ENCODE measurements around the gene RPN1.
"Not testable (repeated sequence)": the region's sequence is repeated elsewhere in the genome, so short reads cannot be mapped to it uniquely, and the experiment has no call there.

The RPN1 gene

DNA sequence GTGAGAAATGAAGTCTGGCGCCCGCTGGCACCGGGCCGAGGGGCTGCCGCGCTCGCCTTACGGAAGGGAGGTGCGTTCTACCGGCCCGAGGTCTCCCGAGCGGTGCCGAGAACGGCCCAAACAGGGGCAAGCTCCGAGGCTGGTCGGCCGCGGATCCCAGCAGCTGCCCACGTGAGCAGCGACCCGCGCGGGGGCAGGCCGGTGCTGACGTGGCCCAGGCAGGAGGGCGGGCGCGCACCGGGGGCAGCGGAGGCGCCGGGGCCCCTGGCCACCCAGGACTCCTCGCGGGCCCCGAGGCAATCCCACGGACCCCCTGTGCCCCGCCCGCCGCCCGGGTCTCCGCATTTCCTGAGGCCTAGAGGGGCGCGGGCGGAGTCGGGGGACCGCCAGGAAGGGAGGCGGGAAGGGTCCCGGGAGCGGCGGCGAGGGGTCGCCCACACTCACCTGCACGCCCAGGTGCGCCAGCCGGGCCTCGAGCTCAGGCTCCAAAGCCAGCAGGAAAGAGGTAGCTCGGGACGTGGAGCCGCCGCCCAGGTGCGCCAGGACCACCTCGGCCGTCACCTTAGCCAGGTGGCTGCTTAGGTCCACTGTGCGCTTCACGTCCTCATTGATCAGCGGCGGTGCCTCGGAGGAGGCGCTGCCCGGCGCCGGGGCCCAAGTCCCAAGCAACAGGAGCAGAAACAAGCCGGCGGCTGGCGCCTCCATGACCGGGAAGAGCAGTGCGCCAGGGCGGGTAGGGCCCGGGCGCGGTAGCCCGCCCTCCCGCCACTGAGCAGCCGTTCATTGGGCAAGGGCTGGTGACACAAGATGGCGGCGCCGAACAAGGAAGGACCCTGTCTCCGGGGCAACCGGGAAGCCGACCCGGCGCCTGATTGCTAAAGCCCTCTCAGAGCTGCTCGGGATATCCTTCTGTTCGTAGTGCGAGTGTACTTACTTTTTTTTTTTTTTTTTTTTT lies at the start of gene RPN1:
Gene RPN1, minus strand, starts transcription at position 723 of the 955 bp plus-strand sequence. Its CDS starts 18 bp downstream, at position 705.
- peak; percentile 91 for DNase-seq

DNA sequence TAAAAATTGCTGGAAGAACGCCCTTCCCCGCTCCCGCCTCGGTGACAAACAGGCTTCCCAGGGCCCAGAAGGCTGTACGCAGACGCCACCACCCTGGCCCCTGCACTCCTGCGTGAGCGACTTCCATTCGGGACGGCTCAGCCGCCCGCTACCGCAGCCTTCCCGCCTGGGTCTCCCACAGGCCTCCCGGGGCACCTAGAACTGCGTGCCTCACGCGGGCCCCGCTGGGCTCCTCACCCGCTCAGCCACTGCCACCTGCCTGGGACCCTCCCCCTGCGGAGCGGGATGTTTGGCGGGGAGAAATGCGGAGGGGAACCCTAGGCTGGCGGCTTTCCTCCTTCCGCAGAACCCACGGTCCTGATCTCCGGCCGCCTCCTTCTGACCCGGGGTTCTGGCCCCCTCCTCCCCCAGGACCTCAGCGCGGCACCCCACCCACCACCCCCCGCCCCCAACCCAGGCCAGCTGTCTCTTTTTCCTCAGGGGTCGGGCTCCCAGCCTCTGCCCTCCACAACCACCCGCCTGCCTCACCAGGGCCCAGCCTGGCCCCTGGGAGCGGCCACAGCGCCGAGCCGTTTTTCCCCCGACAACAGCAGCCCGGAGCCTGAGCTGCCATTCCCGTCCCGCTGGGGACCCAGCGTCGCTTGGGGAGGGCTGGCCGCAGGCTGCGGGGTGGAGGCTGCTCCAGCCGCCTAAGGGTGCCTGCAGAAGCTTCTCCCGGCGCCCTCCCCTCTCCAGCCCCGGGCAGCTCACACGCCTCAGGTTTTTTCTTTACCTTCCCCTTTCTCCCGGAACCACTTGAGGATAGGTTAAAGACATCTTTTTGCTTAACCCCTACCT lies 47.8 kb upstream of the RPN1 start:
- peak; percentile 34 for DNase-seq

DNA sequence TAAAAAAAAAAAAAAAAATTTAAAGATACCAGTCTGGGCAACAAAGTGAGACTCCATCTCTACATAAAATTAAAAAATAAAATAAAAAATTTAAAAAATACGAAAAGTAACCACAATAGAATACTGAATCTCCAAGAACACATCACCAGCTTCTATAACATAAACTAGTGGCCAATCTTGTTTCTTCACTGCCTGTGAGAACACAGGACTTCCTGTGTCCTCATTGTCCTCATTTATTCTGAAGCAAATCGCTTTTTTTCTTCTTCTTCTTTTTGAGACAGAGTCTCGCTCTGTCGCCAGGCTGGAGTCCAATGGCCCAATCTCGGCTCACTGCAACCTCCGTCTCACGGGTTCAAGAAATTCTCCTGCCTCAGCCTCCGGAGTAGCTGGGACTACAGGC lies 46.7 kb upstream of the RPN1 start:
- DNase-seq: no peak

DNA sequence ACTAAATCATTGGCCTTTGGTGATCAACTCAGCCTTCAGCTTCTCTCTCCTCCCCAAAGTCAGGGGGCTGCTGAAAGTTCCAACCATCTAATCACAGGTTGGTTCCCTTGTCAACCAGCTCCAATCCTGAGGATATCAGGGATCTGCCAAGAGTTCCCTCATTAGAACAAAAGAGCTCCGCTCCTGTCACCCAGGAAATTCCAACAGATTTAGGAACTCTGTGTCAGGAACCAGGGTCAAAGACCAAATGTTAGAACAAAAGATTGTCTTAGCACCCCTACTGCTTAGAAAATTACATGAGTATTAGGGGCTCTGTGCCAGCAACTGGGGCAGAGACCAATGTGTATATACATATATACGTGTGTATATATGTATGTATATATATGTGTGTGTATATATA lies 43.1 kb upstream of the RPN1 start:
- DNase-seq: no peak

DNA sequence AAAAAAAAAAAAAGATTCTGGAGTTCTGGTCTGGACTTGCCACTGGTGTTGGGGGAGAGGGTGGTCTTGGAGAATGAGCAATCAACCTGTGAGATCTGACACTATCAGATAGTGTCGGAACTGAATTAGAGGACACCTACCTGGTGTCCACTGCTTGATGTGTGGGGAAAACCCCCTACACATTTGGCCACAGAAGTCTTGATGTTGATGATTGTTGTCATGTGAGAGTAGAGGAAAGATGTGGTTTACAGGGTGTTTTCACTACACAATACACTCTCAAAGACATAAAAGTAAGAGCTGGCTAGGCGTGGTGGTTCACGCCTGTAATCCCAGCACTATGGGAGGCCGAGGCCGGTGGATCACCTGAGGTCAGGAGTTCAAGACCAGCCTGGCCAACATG lies 38.4 kb upstream of the RPN1 start:
- no peak for DNase-seq

DNA sequence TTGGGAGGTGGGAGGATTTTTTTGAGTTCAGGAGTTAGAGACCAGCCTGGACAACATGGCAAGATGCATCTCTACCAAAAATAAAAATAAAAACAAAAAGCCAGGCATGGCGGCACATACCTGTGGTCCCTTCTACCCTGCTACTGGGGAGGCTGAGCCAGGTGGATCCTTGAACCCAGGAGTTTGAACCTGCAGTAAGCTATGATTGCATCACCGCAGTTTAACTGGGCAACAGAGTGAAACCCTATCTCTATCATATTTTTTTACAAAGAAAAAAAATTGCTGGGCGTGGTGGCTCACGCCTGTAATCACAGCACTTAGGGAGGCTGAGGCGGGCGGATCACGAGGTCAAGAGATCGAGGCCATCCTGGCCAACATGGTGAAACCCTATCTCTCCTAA lies 35.8 kb upstream of the RPN1 start:
- no peak for DNase-seq

DNA sequence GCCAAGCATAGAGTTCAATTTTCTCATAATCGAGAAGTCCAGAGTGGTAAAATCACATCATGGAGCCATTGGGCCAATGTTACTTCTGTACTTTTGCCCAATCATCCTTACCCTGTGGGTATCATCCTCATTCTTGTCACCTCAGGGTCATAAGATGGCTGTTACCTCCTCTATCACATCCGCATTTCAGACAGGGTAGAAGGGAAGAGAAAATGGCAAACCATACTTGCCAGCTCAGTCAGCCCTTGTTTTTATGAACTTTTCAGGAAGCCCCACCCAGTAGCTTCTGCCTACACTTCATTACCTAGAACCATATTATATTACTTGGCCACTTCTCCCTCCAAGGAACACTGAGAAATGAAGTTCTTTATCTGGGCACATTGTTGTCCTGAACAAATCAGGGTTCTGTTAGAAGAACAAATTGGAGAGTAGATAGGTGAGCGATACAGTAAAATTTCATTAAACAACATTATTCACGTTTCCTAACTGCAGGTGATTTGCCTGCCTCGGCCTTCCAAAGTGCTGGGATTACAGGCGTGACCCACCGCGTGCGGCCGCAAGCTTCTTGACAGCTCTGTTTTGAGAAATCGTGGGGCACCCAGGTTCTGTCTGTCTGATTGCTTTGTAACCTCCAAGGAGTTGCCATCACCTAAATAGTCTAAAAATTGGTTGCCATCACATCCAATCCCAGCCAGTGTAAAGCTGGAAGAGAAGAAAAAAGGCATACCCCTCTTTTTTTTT lies 34.5 kb upstream of the RPN1 start:
- no peak for DNase-seq

DNA sequence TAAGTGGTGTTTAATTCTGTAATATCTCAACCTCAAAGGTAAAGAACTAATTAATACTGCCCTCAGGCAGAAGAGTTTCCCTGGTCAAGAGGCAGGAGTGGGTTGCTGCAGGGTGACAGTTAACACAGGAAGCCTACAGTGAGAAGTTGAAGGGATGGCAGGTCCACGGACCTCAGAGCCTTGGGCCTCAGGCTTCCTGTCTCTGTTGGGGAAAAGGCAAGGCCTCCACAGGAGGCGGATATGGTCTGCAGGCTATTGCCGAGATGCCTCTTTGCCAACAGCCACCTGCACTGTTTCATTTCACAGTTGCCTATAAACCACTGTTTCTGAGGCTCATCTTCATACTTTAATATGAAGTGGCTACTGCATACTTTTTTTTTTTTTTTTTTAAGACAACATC lies 33.3 kb upstream of the RPN1 start:
- no peak for DNase-seq

DNA sequence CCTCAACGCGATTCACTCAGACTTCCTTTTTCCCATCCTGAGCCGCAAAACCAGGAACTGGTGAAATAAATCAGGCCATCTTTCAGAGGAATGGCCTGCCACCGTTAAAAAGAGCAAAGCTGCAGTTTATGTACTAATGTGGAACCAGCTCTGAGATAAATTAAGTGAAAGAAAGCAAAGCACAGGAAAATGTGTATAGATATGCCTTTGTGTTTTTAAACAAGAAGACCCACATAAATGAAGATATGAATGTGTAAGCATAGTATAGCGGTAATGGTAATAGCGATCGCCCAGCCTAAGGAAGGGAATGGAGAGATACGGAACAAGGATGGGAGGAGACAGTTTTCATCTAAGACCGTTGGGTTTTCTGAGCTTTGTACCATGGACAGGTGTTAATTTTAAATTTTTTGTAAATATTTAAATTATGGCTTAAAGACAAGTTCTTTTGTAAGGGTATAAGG lies 30.8 kb upstream of the RPN1 start:
- DNase-seq: no peak

DNA sequence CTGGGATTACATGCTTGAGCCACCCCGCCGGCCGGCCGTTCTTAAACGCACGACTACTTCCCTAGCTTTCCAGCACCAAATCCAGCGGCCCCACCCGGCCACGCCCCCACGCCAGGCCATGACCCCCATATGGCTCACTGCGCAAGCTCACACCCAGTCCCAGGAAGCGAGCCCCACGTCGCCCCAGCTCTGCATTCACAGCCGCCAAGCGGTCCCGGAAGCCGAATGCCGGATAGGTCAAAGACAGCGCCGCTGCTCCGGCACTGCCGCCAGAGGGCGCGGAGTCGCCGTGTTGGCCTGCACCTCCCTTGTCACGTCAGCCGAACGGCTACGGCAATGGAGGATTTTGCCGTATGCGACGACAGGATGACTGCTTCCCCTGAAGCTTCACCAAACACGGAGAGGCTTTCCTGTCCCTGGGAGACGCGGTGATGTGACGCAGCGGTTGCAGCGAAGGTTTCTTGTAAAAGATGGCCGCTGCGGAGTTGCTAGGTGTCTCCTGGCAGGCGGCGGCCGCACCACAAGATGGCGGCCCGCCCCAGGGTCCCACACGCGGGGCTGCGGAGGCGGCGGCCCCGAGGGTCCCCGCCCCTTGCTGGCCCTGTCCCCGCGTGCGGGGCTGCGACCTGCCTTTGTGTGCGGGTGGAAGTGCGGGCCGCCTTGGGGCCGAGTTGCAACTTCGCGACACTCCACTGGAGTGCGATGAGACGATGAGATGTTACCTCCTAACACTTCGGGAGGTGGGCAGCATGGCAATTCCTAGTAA lies 30.2 kb upstream of the RPN1 start:
- peak; percentile 97 for DNase-seq

DNA sequence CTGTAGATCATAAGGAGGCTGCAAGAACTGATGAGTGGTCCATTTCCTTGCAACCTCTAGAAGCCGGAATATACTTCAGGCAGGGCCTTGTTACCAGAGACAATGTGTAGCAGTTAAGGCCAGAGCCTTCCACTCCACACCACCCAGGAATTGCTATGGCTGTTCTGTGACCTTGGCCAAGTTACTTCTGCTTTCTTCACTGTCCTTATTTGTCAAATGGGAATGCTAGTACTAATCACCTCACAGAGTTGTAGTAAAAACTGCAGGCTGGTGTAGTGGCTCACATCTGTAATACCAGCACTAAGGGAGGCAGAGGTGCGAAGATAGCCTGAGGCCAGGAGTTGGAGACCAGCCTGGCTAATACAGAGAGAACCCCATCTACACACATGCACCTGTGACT lies 28.7 kb upstream of the RPN1 start:
- no peak for DNase-seq

DNA sequence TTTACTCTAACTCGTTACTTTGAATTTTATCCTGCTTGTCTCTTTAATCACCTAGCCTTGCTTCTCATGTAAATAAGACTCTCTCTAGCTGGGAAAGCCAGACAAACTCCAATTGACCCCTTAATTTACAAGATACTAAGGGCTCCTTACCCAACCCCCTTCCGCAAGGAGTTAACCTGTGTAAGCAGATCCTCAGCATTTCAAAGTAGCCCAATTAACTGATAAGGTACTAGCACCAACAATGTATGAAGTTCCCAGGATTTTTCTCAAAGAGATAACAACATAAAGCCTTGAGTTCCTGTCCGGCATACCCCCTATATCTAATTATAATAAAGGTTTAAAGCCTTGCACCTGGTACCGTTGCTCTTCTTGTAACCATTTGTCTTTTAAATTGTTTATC lies 25.2 kb upstream of the RPN1 start:
- not testable (repeated sequence) for DNase-seq

DNA sequence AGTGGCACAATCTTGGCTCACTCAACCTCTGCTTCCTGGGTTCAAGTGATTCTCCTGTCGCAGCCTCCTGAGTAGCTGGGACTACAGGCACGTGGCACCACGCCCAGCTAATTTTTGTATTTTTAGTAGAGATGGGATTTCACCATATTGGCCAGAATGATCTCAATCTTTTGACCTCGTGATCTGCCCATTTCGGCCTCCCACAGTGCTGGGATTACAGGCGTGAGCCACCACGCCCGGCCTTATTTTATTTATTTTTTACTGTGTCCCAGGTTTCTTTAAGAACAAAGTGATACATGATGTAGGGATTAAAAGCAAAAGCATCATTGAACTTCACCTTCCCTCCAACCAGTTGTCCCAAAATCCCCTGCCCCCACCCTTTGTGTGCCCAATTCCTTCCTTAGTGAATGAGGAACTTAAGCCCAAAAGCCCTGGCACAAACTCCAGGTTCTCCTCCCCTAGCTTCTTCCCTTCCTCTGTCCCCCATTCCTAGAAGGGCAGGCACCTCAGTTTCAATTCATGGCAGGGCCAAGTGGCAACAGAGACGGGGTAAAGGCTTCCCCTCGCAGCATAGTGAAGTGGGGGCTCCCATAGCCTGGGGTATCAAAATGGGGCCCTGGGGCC lies 23.7 kb upstream of the RPN1 start:
- no peak for DNase-seq

DNA sequence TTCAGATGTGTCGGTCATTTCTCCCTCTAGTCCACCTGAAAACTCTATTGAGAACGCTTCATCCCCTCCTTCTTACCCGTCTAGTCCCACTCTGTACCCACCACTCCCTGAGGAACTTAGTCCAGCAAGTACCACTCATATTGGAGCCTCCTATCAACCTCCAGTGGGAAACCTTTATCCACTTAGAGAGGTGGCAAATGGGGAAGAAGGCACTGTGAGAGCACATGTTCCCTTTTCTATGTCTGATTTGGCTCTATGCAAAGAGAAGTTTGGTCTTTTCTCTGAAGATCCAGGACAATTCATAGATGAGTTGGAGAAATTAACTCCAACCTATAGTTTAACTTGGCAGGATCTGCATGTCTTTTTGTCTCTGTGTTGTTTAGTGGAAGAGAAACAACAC lies 17.0 kb upstream of the RPN1 start:
- no peak for DNase-seq

DNA sequence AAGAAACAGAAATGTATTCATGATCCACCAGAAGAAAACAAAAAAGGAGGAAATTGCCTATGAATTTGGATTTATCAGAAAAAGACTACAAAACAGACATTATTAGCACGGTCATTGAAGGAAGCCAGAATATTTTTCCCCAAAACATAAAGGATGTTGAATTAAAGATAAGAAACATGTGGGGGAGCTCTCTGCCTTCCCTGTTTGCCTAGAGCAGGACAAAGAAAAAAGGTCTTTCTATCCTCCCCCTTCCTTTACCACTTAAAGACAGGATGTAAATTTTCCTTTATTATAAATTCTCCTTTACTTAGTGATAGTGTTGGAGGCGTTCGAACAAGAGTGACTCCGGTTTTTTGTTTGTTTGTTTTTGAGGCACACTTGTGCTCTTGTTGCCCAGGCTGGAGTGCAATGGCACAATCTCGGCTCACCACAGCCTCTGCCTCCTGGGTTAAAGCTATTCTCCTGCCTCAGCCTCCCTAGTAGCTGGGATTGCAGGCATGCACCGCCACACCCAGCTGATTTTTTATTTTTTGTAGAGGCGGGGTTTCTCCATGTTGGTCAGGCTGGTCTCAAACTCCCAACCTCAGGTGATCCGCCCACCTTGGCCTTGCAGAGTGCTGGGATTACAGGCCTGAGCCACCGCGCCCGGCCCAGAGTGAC lies 14.9 kb upstream of the RPN1 start:
- DNase-seq: no peak

DNA sequence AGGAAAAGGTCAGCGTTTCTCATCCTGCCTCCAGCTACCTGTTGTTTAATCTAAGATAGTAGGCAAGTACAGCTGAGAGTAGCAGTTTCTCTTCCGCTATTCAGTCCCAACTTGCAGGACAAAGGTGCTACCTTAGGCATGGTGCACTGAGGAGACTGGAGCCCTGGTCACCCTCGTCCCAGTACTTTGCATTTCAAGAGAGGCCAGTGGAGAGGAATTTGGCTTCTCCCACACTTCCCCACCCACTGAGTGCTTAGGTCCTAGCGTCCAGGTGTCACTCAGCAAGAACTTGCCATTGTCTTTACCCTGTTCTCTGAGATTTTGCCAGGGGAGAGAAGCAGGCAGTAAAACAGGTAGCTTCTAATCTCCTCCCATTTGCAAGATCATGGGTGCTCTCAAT lies 12.5 kb upstream of the RPN1 start:
- no peak for DNase-seq

DNA sequence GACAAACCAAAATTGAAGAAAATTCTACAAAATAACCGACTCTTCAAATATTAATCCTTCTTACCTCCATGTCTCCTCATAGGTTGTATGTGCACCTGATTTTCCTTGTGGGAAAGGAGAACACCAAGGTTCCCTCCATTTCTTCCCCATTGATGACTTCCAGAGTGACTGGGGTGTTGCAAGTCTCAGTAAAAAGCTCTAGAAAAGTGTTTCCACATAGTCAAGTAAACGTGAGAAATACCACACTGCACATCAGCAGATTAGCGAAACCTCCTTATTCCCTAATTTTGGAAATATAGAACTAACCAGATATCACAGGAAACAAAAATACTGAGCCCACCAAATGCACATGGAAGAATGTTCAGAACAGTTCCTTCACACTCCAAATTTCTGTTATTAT lies 4.9 kb upstream of the RPN1 start:
- no peak for DNase-seq

DNA sequence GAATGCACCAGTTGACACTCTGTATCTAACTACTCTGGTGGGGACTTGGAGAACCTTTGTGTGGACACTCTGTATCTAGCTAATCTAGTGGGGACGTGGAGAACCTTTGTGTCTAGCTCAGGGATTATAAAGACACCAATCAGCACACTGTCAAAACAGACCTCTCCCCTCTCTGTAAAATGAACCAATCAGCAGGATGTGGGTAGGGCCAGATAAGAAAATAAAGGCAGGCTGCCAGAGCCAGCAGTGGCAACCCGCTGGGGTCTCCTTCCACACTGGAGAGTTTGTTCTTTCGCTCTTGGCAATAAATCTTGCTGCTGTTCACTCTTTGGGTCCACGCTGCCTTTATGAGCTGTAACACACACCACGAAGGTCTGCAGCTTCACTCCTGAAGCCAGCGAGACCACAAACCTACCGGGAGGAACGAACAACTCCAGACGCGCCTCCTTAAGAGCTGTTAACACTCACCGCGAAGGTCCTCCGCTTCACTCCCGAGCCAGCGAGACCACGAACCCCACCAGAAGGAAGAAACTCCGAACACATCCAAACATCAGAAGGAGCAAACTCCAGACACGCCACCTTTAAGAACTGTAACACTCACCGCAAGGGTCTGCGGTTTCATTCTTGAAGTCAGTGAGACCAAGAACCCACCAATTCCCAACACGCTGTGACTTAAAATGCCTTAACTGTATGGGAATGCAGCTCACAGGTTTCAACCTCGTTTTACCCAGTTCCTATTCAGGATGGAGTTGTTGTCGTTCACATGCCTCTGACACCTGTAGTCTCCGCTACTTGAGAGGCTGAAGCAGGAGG lies 3.6 kb upstream of the RPN1 start:
- DNase-seq: not testable (repeated sequence)

DNA sequence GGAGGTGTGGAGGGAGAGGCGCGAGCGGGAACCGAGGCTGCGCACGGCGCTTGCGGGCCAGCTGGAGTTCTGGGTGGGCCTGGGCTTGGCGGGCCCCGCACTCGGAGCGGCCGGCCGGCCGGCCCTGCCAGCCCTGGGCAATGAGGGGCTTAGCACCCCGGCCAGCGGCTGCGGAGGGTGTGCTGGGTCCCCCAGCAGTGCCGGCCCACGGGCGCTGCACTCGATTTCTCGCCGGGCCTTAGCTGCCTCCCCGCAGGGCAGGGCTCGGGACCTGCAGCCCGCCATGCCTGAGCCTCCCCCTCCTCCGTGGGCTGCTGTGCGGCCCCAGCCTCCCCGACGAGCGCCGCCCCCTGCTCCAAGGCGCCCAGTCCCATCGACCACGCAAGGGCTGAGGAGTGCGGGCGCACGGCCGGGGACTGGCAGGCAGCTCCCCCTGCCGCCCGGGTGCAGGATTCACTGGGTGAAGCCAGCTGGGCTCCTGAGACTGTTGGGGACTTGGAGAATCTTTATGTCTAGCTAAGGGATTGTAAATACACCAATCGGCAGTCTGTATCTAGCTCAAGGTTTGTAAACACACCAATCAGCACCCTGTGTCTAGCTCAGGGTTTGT lies 2.9 kb upstream of the RPN1 start:
- not testable (repeated sequence) for DNase-seq
